GM18526 (cell line): ENCODE results near the gene FXYD6.

Experiments
- POLR2A ChIP-seq: IDR thresholded peaks from 3 replicates; pipeline ENCODE4 v1.6.1; 2011; ENCODE audit not compliant: insufficient read length; ENCODE audit errors: extremely low read depth

Gene FXYD6

GRCh38 chr11:117837791-117838190 lies 38.7 kb downstream of the FXYD6 start:
- TF ChIP-seq POLR2A, result no peak

- TF ChIP-seq POLR2A, result no peak
Observed at GRCh38 chr11:117837070-117837776, 39.2 kb downstream of the FXYD6 start.

GRCh38 chr11:117836077-117836960 lies 40.1 kb downstream of the FXYD6 start:
- TF ChIP-seq POLR2A, result no peak

- TF ChIP-seq POLR2A, result no peak
Observed at GRCh38 chr11:117835576-117835975, 40.9 kb downstream of the FXYD6 start.

GRCh38 chr11:117834838-117835443 lies 41.5 kb downstream of the FXYD6 start:
- TF ChIP-seq POLR2A, result no peak

- no peak for TF ChIP-seq POLR2A
Observed at GRCh38 chr11:117834068-117834810, 42.2 kb downstream of the FXYD6 start.

GRCh38 chr11:117833401-117833891 lies 43.0 kb downstream of the FXYD6 start:
- TF ChIP-seq POLR2A, result no peak

GRCh38 chr11:117832511-117832910 lies 43.9 kb downstream of the FXYD6 start:
- no peak for TF ChIP-seq POLR2A

GRCh38 chr11:117831661-117832415 lies 44.6 kb downstream of the FXYD6 start:
- no peak for TF ChIP-seq POLR2A

- no peak for TF ChIP-seq POLR2A
Observed at GRCh38 chr11:117830674-117831351, 45.6 kb downstream of the FXYD6 start.

- no peak for TF ChIP-seq POLR2A
Observed at GRCh38 chr11:117830072-117830471, 46.4 kb downstream of the FXYD6 start.

GRCh38 chr11:117829369-117829725 lies 47.1 kb downstream of the FXYD6 start:
- TF ChIP-seq POLR2A, result no peak

GRCh38 chr11:117828611-117829368 lies 47.7 kb downstream of the FXYD6 start:
- TF ChIP-seq POLR2A, result no peak
